GM19025 (cell line): Measurements from ENCODE around the gene INPP5A.
"Not testable (repeated sequence)": the region's sequence is repeated elsewhere in the genome, so short reads cannot be mapped to it uniquely, and the experiment has no call there.

Source experiments
- ATAC-seq: cut with Tn5 transposase; IDR thresholded peaks from one replicate; pipeline ENCODE4 v1.9.1; 2021; ENCODE audit warnings: mild to moderate bottlenecking, low read depth, moderate library complexity; ENCODE audit not compliant: unreplicated experiment

The INPP5A gene

GRCh38 chr10:132559538-132559937 lies 22.0 kb downstream of the INPP5A start:
- ATAC-seq, result no peak

- ATAC-seq, result no peak
Measured at GRCh38 chr10:132560241-132560731, 22.7 kb downstream of the INPP5A start.

- ATAC-seq, result no peak
Measured at GRCh38 chr10:132562177-132562915, 24.8 kb downstream of the INPP5A start.

GRCh38 chr10:132562916-132563456 lies 25.4 kb downstream of the INPP5A start:
- no peak for ATAC-seq

- peak; percentile 91 for ATAC-seq
Measured at GRCh38 chr10:132563485-132564248, 26.1 kb downstream of the INPP5A start.

- no peak for ATAC-seq
Measured at GRCh38 chr10:132564249-132564605, 26.6 kb downstream of the INPP5A start.

- no peak for ATAC-seq
Measured at GRCh38 chr10:132564690-132565089, 27.1 kb downstream of the INPP5A start.

GRCh38 chr10:132565516-132566209 lies 28.1 kb downstream of the INPP5A start:
- ATAC-seq, result no peak

- ATAC-seq, result no peak
Measured at GRCh38 chr10:132566892-132567291, 29.3 kb downstream of the INPP5A start.

GRCh38 chr10:132570265-132570664 lies 32.7 kb downstream of the INPP5A start:
- no peak for ATAC-seq

GRCh38 chr10:132570771-132571649 lies 33.4 kb downstream of the INPP5A start:
- peak; percentile 42 for ATAC-seq

GRCh38 chr10:132571650-132572544 lies 34.3 kb downstream of the INPP5A start:
- ATAC-seq, result peak; percentile 70

GRCh38 chr10:132572545-132572937 lies 35.0 kb downstream of the INPP5A start:
- ATAC-seq, result no peak

GRCh38 chr10:132572946-132573345 lies 35.4 kb downstream of the INPP5A start:
- not testable (repeated sequence) for ATAC-seq

GRCh38 chr10:132574288-132574687 lies 36.7 kb downstream of the INPP5A start:
- no peak for ATAC-seq

- no peak for ATAC-seq
Measured at GRCh38 chr10:132574783-132575319, 37.3 kb downstream of the INPP5A start.

GRCh38 chr10:132575320-132576201 lies 38.0 kb downstream of the INPP5A start:
- peak; percentile 22 for ATAC-seq
